Suprapubic skin (tissue), 4 donors: ENCODE data around the gene PNLIPRP2. TPM values are rescaled to one million over a fixed set of nuclear protein-coding genes. Genes with fewer than 3 reads are reported as not detected.

ENCODE experiments used
- DNase-seq, 2 donors: peaks; one replicate each; pipeline ENCODE4 v3.0.0-alpha.2; 2019; ENCODE audit warnings: low spot score in 2 of 2
- H3K27ac ChIP-seq: fragments of 200-600 bp; sonication (generic); one replicate; pipeline ENCODE4 v1.5.1; 2019
- H3K27me3 ChIP-seq: fragments of 200-600 bp; sonication (generic); one replicate; pipeline ENCODE4 v1.5.1; 2019
- H3K36me3 ChIP-seq: fragments of 200-600 bp; sonication (generic); one replicate; pipeline ENCODE4 v1.5.1; 2019
- H3K4me1 ChIP-seq: fragments of 200-600 bp; sonication (generic); one replicate; pipeline ENCODE4 v1.5.1; 2019
- H3K4me3 ChIP-seq: fragments of 200-600 bp; sonication (generic); one replicate; pipeline ENCODE4 v1.5.1; 2019; ENCODE audit warnings: mild to moderate bottlenecking
- H3K9me3 ChIP-seq: fragments of 200-600 bp; sonication (generic); one replicate; pipeline ENCODE4 v1.5.1; 2019
- CTCF ChIP-seq, 2 donors: fragments of 200-600 bp in 1 of 2; fragments of 450-650 bp in 1 of 2; sonication (generic) in 1 of 2; IDR thresholded peaks; one replicate each; pipeline ENCODE4 v1.5.1; 2016 to 2019; ENCODE audit warnings: antibody characterized with exemption in 2 of 2, mild to moderate bottlenecking in 1 of 2, moderate library complexity in 1 of 2
- EP300 ChIP-seq: sonication (generic); formaldehyde crosslinking; IDR thresholded peaks from one replicate; pipeline ENCODE4 v1.6.1; 2017; ENCODE audit warnings: antibody characterized with exemption
- POLR2A ChIP-seq, 2 donors: fragments of 450-650 bp; IDR thresholded peaks; one replicate each; pipeline ENCODE4 v1.6.1; 2017; ENCODE audit warnings: antibody characterized with exemption in 2 of 2, mild to moderate bottlenecking in 2 of 2, moderate library complexity in 2 of 2
- POLR2AphosphoS5 ChIP-seq, 3 donors: sonication (generic); formaldehyde crosslinking; IDR thresholded peaks; one replicate each; pipeline ENCODE4 v1.6.1; 2017; ENCODE audit warnings: antibody characterized with exemption in 3 of 3
- WGBS: methylation state at CpG from one replicate; pipeline ENCODE4 v1.1.5; 2018; 5-methylcytosine and 5-hydroxymethylcytosine counted together
- total RNA-seq, 4 donors: library from RNA; depleted of rRNA; stranded (reverse); fragments of >200 nt; gene quantifications; one replicate each; pipeline ENCODE4 v1.1.0, GENCODE V29; 2016

Gene PNLIPRP2
- total RNA-seq, 4 donors from 2014 or later, result not detected

- TF ChIP-seq EP300 (no peak), CTCF (IDR thresholded peaks at IDR 0.05) (no peak), POLR2A (IDR thresholded peaks at IDR 0.05) (no peak), POLR2AphosphoS5 (IDR thresholded peaks at IDR 0.05) (no peak)
- Histone ChIP-seq H3K27me3 (no peaks in the 10 kb centered on the region), H3K4me1 (peaks cover 8% of the 10 kb centered on the region), H3K4me3 (no peak overlapping the region), H3K27ac (no peak overlapping the region), H3K36me3 (no peaks in the 10 kb centered on the region), H3K9me3 (no peaks in the 10 kb centered on the region)
- WGBS, result 84% methylated on average over 3 of the region's 3 CpGs
- no peak for DNase-seq
These were observed 65.9 kb downstream of the PNLIPRP2 start for GRCh38 chr10:116686632-116687031.

- Histone ChIP-seq H3K27me3 (no peaks in the 10 kb centered on the region), H3K9me3 (no peaks in the 10 kb centered on the region), H3K36me3 (no peaks in the 10 kb centered on the region), H3K4me1 (peaks cover 2% of the 10 kb centered on the region), H3K4me3 (no peak overlapping the region), H3K27ac (no peak overlapping the region)
- TF ChIP-seq EP300, result no peak
- TF ChIP-seq CTCF (IDR thresholded peaks at IDR 0.05), result no peak
- TF ChIP-seq POLR2AphosphoS5 (IDR thresholded peaks at IDR 0.05), result no peak
- no peak for TF ChIP-seq POLR2A (IDR thresholded peaks at IDR 0.05)
- WGBS, result 68% methylated on average over 6 of the region's 6 CpGs
- no peak for DNase-seq
These were observed 66.9 kb downstream of the PNLIPRP2 start for GRCh38 chr10:116687633-116688032.

- H3K36me3 ChIP-seq, result no peaks in the 10 kb centered on the region
- no peak for DNase-seq
- H3K4me3 ChIP-seq, result no peak overlapping the region
- WGBS, result 54% methylated on average over 7 of the region's 7 CpGs
- no peaks in the 10 kb centered on the region for H3K9me3 ChIP-seq
- TF ChIP-seq POLR2AphosphoS5 (IDR thresholded peaks at IDR 0.05), result no peak
- TF ChIP-seq CTCF (IDR thresholded peaks at IDR 0.05), result no peak
- TF ChIP-seq EP300, result no peak
- TF ChIP-seq POLR2A (IDR thresholded peaks at IDR 0.05), result no peak
- H3K27ac ChIP-seq, result no peak overlapping the region
- no peaks in the 10 kb centered on the region for H3K27me3 ChIP-seq
- peaks cover 2% of the 10 kb centered on the region for H3K4me1 ChIP-seq
These were observed 67.5 kb downstream of the PNLIPRP2 start for GRCh38 chr10:116688241-116688711.

- Histone ChIP-seq H3K27ac (no peak overlapping the region), H3K9me3 (no peaks in the 10 kb centered on the region), H3K36me3 (no peaks in the 10 kb centered on the region), H3K27me3 (no peaks in the 10 kb centered on the region), H3K4me3 (no peak overlapping the region), H3K4me1 (peaks cover 2% of the 10 kb centered on the region)
- DNase-seq, result no peak
- WGBS, result 62% methylated on average over 5 of the region's 7 CpGs
- no peak for TF ChIP-seq EP300
- TF ChIP-seq POLR2AphosphoS5 (IDR thresholded peaks at IDR 0.05), result no peak
- TF ChIP-seq POLR2A (IDR thresholded peaks at IDR 0.05), result no peak
- no peak for TF ChIP-seq CTCF (IDR thresholded peaks at IDR 0.05)
These were observed 68.2 kb downstream of the PNLIPRP2 start for GRCh38 chr10:116688741-116689495.

GRCh38 chr10:116689744-116690143, 69.0 kb downstream of the PNLIPRP2 start:
- Histone ChIP-seq H3K27me3 (no peaks in the 10 kb centered on the region), H3K9me3 (no peaks in the 10 kb centered on the region), H3K4me1 (peaks cover 2% of the 10 kb centered on the region), H3K36me3 (no peaks in the 10 kb centered on the region), H3K27ac (no peak overlapping the region), H3K4me3 (no peak overlapping the region)
- 91% methylated on average over 4 of the region's 4 CpGs for WGBS
- TF ChIP-seq POLR2A (IDR thresholded peaks at IDR 0.05), result no peak
- no peak for TF ChIP-seq EP300
- TF ChIP-seq CTCF (IDR thresholded peaks at IDR 0.05), result no peak
- DNase-seq, result no peak
